NCI-H1436 treated with DMSO at 0.1 percent for 48 hours (cell line): ENCODE data around the gene GNB1L.

Experiments
- DNase-seq: peaks from one replicate; lab custom pipeline; 2025; lab: John Stamatoyannopoulos, UW

The GNB1L gene

GRCh38 chr22:19808873-19809478 is 45.7 kb downstream of the GNB1L start:
- DNase-seq: no peak

DNA sequence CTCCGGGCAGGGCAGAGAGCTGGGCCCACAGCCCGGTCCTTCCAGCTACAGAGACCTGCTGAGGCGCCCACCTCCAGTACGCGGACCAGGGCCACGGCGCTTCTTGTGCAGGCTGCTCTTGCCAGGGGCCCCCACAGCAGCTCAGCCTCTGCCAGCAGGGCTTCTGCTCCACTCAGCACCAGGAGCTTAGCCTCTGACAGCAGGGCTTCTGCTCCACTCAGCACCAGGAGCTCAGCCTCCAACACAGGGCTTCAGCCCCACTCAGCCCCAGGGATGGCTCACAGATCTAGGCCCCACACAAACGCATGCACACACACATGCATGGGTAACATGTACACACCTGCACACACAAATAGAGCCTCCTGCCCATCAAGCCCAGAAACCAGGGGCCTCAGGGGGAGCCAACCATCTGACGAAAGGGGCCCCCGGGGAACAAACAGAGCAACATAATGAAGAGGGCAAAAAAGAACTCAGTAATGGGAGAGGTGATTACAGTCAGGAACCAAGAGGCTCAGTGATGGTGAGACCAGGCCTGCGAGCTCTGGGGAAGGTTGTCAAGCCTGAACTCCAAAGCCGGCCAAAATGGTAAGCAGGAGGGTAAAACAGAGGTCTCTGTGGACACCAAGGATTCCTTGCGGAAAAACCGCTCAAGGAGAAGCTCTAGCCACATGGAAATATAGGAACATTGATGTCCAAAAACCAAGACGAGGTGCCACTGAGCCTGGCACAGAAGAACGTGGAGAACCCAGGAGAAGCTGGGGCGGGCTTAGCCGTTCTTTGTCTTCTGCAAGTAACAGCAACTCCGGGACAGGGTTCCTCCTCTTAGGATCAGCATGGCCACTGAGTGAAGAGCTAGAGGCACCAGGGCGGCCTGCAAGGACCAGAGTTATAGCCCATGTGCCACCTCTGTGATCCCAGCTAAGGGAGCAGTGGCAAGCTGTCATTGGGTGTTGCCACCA is 46.5 kb downstream of the GNB1L start:
- DNase-seq: no peak

DNA sequence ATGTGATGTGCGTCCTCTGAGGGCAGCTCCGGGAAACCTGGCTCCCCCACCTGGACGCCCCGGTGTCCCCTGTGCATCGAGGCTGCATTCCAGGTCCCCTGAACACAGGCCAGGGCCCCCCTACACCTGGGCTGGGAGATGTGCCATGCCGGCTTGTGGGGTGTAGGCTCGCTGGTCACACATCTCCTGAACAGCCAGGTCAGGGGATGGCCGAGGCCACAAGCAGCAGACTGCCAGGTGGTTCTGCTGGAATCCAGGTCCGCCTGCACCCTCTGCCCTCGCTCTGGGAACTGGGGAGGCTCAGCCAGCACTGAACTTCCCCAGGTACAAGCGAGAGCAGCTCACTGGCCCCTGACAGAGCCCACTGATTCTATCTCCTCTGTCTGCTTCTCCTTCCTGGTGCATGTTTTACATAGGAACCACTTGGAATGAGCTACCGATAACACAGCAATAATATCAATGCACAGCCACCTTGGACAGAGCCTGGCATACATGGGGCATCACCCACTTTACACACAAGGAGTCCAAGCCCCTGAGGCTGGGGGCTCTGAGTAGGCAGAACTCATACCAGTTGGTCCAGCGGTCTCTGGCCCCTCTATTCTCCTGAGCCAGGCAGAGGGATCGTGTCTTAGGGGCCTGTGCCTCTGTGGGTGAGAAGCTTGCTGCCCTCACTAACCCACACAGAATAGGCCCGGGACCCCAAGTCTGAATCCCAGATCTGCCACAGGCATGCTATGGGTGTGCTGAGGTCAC is 47.3 kb downstream of the GNB1L start:
- no peak for DNase-seq

- no peak for DNase-seq
Measured at GRCh38 chr22:19806213-19807160, 48.2 kb downstream of the GNB1L start.

DNA sequence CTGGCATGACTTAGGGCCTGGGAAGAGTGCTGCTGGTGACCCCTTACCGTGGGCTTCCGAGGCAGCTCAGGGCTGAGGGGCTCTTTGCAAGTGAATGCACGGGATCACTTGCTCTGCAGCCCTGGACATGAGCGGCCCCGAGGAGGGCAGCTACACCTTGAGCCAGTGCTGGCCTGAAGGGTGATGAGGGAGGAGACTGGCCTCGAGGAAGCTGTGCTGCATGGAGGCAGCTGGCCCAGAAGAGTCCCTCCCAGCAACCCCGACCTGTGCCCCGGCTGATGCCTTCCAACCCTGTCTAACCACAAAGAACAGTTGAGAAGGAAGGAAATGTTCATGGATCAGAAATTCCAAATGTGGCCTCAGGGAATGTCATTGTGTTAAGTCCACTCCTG is 48.9 kb downstream of the GNB1L start:
- no peak for DNase-seq

GRCh38 chr22:19803736-19804267 is 50.9 kb downstream of the GNB1L start:
- DNase-seq: no peak

GRCh38 chr22:19802894-19803735 is 51.6 kb downstream of the GNB1L start:
- DNase-seq: no peak

DNA sequence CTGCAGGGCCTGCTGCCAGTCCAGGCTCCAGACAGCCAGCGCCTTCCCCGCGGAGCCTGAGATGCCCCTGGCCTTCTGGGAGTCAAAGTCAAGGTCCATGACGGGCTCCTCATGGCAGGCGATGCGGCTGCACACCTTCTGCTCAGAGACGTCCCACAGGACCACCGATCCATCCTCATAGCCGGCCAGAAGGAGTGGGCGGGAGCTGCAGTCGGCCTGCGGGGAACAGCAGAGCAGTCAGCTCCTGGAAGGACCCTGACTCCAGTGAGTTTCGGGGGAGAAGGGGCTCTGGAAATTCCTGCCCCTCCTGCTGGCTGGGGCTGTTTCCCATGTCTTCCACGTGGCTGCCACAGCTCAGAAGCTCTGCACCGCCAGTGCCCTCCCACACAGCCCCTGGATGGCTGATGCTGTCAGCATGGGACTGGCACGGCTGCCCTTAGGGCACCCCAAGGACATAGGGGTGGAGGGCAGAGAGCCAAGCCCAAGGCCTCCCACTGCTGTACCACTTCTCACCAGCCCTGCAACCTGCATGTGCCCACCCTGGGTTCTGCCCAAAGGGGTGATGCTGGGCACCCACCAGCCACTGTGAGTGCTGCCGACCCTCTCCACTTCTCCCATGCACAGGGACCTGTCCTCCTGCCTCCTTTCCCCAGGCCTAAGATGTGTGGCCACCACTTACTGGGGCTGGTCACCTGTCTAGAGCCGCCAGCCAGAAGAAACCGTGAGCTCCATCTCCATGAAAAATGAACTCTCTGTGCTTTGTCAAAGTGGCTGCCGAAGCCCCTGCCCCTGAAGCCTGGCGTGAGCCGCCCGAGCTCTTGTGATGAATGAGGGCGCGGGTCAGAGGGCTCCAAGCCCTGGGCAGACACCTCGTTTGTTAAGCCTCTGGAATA is 52.4 kb downstream of the GNB1L start:
- DNase-seq: no peak

DNA sequence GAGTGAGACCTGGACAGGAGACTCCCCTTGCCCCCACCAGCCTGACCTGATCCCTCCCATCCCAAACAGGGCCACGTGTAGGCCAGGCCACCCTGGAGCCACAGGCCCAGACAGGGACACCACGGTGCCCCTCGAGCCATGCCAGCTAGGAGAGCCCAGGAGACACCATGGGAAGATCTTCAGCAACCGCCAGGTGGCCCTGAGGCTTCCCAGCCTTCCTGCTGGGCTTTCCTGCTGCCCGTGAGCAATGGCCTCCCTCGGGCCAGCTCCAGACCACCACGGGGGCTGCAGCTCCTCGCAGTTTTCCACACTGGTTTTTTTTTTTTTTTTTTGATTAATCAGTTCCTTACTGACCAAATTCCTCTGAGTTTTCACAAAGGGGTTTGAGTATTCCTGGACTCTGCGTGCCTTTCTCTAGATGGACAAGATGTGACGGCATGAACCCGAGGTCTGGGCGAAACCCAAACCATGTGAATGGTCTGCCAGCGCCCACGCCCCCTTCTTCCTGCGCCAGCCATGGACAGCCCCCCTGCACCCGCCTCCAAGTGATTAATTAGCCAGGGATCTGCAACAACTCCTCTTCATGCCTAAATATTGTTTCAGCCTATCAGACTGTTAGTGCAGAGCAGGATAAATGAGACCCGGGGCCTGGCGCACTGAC is 53.2 kb downstream of the GNB1L start:
- no peak for DNase-seq

- DNase-seq: no peak
Measured at GRCh38 chr22:19800761-19801244, 53.9 kb downstream of the GNB1L start.

DNA sequence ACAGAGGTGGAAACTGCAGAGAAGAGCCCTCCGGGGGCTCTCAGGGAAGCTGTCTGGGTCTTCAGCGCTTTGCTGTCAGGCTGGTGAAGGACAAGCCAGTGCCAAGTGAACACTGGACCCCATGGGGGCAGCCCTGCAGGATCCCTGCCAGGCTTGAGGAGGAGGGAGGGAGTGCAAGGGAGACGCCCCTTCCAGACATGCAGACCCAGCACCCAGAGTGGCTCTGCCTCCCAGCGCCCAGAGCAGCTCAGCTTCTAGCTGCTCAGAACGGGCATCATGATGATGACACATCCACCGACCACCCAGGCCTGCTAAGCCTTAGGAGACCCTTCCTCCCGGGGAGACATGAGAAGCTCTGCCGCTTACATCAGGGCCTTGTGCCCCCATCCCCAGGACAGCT is 54.4 kb downstream of the GNB1L start:
- DNase-seq: no peak

DNA sequence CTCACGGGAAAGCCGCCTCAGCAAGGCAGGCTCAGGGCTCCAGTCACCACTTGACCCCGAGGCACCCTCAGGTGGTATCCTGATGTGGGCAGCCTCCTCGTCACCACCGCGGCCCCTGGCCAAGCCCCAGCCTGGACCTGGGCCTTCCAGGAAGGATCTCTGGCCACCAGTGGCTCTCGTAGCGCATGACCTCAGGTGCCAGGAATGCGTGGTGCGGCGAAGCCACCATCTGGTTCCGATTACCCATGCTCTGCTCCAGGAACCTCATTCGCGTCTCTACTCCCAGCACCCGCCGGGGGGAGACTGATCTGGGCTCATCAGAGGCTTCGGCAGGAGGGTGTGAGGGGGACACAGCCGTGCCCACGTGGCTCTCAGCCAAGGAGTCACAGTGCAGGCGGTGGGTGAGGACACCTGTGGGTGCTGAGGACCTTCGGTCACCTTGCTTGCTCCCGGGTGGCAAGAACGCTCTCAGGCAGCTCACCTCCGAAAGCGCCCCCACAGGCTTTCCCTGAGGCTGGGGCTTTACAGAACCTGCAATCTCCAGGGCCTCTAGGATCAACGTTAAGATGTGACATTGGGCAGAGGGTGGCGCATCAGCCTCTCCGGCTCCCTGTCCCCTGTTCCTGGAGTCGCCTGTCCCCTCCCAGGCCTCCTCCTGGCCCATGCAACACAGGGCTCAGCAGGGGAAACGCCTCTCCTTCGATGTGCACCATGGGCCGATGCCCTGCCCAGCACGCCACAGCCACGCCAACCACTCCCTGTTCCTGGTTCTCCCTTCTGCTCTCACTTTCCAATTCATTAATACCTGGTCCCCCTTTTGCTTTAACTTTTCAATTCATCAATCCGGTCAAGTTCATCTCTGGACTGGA is 55.1 kb downstream of the GNB1L start:
- no peak for DNase-seq

GRCh38 chr22:19798891-19799293 is 55.8 kb downstream of the GNB1L start:
- DNase-seq: no peak

- DNase-seq: no peak
Measured at GRCh38 chr22:19798003-19798665, 56.5 kb downstream of the GNB1L start.

GRCh38 chr22:19797086-19798002 is 57.3 kb downstream of the GNB1L start:
- no peak for DNase-seq

GRCh38 chr22:19796160-19796559 is 58.5 kb downstream of the GNB1L start:
- no peak for DNase-seq
